GM06990 (cell line): Measurements from ENCODE around the gene MAN2C1.

Source experiments
- DNase-seq: peaks from one replicate; pipeline ENCODE4 v3.0.0-alpha.2; 2011; ENCODE audit not compliant: insufficient read length; ENCODE audit errors: extremely low read depth
- H3K27me3 ChIP-seq: replicated peaks from 2 replicates; pipeline ENCODE4 v1.6.0; 2011; ENCODE audit warnings: low read length; ENCODE audit not compliant: control insufficient read depth, insufficient read depth
- H3K36me3 ChIP-seq: 2 replicates; pipeline ENCODE4 v1.5.1; 2011; ENCODE audit warnings: low read length; ENCODE audit not compliant: control insufficient read depth, insufficient read depth
- H3K4me3 ChIP-seq: replicated peaks from 2 replicates; pipeline ENCODE4 v1.5.1; 2011; ENCODE audit warnings: low read depth, mild to moderate bottlenecking, control low read depth, low read length
- TF ChIP-seq, protein P1 (sequence below): IDR thresholded peaks from 2 replicates; pipeline ENCODE4 v1.5.1; 2011; ENCODE audit warnings: low read length, control low read depth, mild to moderate bottlenecking, inconsistent platforms; ENCODE audit not compliant: insufficient read depth, poor library complexity, severe bottlenecking

MAN2C1 gene

DNA sequence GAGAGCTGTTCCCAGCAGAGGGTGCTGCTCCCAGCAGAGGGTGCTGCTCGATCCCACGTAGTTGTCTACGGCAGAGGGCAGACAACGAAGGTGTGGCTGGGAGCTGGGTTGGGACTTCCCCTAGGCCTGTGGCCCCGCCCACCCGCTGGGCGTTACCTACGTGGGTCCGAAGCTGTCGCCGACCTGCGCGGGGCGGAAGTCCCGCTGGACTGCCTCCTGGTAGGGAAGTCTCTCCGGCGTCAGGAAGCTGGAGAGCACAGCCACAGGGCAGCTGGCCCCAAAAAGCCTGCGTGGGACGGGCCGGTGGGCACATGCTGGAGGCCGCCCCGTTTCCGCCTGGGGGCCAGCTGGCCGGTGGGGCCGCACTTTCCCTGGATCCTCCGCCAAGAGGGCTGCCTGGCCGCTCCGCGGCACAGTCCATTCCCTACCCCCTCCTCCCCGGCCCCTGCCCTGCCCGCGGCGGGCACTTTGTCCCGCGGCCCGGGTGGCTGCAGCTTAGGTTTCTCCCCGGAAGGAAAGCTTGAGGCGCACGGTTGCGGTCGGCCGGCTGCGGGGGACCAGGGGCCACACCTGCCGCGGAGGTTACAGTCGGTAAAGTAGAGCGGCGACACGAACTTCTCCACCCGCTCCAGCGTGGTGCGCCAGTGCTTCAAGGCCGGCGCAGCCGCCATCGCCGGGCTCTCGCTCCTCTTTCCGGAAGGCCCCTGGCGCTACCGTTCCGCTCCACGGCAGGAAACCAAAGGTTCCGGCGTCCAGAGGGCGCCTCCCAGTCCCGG lies at the start of gene MAN2C1:
TSS of gene MAN2C1 (minus strand) at position 695 of the 776 bp plus-strand sequence. CDS start at position 671, 24 bp downstream.
- H3K36me3 ChIP-seq: peaks cover 26% of the 10 kb centered on the region
- no peaks in the 10 kb centered on the region for H3K27me3 ChIP-seq
- TF ChIP-seq, protein P1, sequence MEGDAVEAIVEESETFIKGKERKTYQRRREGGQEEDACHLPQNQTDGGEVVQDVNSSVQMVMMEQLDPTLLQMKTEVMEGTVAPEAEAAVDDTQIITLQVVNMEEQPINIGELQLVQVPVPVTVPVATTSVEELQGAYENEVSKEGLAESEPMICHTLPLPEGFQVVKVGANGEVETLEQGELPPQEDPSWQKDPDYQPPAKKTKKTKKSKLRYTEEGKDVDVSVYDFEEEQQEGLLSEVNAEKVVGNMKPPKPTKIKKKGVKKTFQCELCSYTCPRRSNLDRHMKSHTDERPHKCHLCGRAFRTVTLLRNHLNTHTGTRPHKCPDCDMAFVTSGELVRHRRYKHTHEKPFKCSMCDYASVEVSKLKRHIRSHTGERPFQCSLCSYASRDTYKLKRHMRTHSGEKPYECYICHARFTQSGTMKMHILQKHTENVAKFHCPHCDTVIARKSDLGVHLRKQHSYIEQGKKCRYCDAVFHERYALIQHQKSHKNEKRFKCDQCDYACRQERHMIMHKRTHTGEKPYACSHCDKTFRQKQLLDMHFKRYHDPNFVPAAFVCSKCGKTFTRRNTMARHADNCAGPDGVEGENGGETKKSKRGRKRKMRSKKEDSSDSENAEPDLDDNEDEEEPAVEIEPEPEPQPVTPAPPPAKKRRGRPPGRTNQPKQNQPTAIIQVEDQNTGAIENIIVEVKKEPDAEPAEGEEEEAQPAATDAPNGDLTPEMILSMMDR: peak; percentile 90
- peak within 1 kb of the TSS; percentile 91 for H3K4me3 ChIP-seq
- peak; percentile 98 for DNase-seq

DNA sequence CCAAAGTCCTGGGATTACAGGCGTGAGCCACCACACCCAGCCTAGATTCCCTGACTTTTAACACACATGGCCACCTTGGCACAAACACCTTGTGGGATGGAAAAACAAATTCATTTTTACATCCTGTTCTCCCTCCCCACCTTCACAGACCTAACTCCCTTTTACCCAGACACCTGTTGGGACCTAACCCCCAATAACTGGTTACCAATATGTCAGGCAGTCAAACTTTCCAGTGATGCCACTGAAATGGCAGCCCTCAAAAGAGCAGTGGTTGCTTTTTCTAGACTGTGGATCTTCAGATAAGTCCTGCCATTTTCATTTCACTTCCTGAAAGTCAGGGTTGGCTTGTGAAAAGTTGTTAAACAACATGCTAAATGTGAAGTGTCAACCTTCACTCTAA lies 48.2 kb upstream of the MAN2C1 start:
- TF ChIP-seq, protein P1: no peak
- Histone ChIP-seq H3K27me3 (no peaks in the 10 kb centered on the region), H3K36me3 (peaks cover 2% of the 10 kb centered on the region), H3K4me3 (no peak overlapping the region)
- no peak for DNase-seq

DNA sequence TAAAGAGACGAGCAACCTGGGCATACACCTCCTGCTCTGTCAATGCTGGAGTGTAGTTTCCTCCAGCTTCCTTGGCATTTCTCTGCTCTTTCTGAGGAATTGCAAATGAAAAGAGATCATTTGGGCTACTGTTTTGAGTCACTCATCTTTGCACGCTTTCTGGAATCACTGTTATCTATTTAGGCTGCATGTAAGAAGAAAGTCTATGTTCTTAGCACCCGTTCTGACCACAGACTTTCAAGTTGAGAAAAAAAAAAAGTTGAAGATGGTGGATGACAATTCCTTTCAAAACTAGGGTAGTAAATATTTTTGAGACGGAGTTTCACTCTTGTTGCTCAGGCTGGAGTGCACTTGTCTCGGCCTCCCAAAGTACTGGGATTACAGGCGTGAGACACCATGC lies 41.8 kb upstream of the MAN2C1 start:
- TF ChIP-seq, protein P1: no peak
- DNase-seq: no peak
- peaks cover 12% of the 10 kb centered on the region for H3K36me3 ChIP-seq
- no peaks in the 10 kb centered on the region for H3K27me3 ChIP-seq
- H3K4me3 ChIP-seq: no peak overlapping the region

DNA sequence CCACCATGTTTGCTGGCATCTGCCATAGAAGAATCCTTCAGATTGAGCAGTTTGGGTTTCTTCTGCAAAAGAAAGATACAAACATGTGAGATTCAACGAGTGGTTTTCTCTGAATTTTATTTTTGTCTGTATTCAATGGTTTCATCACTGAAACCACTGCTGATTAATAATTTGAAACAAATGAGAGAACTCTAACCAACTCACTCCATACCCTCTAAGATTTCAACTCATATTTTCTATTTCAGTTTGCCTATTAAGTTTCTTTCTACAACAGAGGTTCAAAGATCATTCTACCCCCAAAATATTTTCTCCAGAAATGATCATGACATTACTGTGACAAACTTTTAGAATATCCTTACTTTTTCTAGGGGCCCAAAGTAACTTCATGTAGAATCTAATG lies 38.7 kb upstream of the MAN2C1 start:
- no peaks in the 10 kb centered on the region for H3K27me3 ChIP-seq
- H3K4me3 ChIP-seq: no peak overlapping the region
- TF ChIP-seq, protein P1: no peak
- DNase-seq: no peak
- H3K36me3 ChIP-seq: peaks cover 11% of the 10 kb centered on the region

DNA sequence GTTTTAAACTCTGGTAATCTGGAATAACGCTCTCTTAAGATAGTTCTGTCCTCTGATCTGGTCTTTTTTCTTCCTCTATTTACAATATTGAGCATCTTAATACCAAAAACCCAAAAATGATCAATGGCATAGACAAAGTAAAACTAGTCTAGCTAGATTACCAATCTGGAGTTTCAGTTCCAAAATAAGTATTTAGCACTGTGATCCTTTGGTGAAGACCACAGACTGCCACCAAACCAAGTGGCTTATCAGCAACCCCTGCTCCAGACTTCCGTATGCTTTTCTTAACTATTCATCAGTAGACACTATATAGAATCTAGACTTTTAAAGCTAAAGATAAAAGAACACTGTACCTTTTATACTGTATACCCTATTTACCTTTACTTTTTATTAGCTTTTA lies 35.5 kb upstream of the MAN2C1 start:
- TF ChIP-seq, protein P1: no peak
- no peak for DNase-seq
- peaks cover 11% of the 10 kb centered on the region for H3K36me3 ChIP-seq
- no peak overlapping the region for H3K4me3 ChIP-seq
- H3K27me3 ChIP-seq: no peaks in the 10 kb centered on the region

DNA sequence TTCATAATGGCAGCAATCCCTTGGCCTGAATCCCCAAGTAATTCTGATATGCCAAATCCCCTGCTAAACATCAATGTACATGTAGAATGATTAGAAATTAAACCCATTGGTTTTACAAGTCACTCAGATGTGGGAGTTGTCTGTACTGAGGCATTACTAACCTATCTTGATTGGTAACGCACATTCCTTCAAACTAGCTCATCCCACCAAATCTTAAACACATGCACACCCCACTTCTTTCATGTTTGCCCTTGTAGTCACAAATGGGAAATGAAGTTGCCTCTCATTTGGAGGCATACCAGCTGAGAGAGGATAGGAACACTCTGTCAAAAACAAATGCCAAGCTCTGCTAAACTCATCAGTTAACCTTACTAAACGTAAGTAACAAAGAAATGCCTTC lies 29.1 kb upstream of the MAN2C1 start:
- H3K4me3 ChIP-seq: no peak overlapping the region
- TF ChIP-seq, protein P1: no peak
- no peak for DNase-seq
- H3K27me3 ChIP-seq: no peaks in the 10 kb centered on the region
- peaks cover 19% of the 10 kb centered on the region for H3K36me3 ChIP-seq
